Measurements from ENCODE around the gene MMP15.
"Not testable (repeated sequence)": the region's sequence is repeated elsewhere in the genome, so short reads cannot be mapped to it uniquely, and the experiment has no call there.

The MMP15 gene

DNA sequence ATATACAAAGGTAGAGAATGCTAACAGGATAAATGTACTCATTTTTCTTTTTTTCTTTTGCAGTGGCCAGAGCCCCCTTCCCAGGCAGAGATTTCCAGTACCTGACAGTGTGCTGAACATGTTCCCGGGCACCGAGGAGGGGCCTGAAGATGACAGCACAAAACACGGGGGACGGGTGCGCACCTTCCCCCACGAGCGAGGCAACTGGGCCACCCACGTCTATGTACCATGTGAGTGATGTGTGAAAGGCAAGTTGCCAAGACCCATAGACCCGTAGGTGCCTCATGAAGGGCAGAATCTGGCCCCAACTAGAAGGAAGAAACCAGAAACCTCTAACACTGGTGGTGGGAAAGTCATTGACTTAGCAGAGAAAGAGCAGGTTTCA lies 23.1 kb upstream of the MMP15 start:
- no peaks in the 10 kb centered on the region for H3K27me3 Mint-ChIP-seq
- no peak overlapping the region for H3K27ac Mint-ChIP-seq
- H3K4me3 Mint-ChIP-seq, result peak overlapping the region; percentile 93
- H3K4me1 Mint-ChIP-seq, result peaks cover 59% of the 10 kb centered on the region
- peaks cover 12% of the 10 kb centered on the region for H3K36me3 Mint-ChIP-seq
- H3K9me3 Mint-ChIP-seq, result no peaks in the 10 kb centered on the region

DNA sequence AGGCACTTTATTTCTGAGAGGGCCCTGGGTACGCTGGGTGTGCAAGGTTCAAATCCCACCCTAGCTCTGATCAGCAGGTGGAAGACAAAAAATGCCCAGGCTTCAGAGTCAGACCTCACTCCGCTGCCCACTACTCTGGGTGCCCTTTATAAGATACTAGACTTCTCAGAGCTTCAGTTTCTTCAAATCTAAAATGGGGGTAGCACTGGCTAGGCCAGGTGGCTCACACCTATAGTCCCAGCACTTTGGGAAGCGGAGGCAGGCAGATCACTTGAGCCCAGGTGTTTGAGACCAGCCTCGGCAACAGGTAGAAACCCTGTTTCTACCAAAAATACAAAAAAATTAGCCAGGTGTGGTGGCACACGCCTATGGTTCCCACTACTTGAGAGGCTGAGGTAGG lies 22.6 kb upstream of the MMP15 start:
- no peaks in the 10 kb centered on the region for H3K27me3 Mint-ChIP-seq
- H3K27ac Mint-ChIP-seq, result no peak overlapping the region
- H3K9me3 Mint-ChIP-seq, result no peaks in the 10 kb centered on the region
- peaks cover 54% of the 10 kb centered on the region for H3K4me1 Mint-ChIP-seq
- H3K36me3 Mint-ChIP-seq, result peaks cover 12% of the 10 kb centered on the region
- H3K4me3 Mint-ChIP-seq, result no peak overlapping the region

DNA sequence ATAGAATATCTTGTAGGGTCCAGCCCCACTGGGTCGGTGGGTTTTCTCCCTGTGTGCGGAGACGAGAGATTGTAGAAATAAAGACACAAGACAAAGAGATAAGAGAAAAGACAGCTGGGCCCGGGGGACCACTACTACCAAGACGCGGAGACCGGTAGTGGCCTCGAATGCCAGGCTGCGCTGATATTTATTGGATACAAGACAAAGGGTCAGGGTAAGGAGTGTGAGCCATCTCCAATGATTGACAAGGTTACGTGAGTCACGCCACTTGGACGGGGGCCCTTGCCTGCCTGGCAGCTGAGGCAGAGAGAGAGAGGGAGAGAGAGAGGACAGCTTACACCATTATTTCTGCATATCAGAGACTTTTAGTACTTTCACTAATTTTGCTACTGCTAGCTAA lies 20.8 kb upstream of the MMP15 start:
- not testable (repeated sequence) for H3K4me3 Mint-ChIP-seq

DNA sequence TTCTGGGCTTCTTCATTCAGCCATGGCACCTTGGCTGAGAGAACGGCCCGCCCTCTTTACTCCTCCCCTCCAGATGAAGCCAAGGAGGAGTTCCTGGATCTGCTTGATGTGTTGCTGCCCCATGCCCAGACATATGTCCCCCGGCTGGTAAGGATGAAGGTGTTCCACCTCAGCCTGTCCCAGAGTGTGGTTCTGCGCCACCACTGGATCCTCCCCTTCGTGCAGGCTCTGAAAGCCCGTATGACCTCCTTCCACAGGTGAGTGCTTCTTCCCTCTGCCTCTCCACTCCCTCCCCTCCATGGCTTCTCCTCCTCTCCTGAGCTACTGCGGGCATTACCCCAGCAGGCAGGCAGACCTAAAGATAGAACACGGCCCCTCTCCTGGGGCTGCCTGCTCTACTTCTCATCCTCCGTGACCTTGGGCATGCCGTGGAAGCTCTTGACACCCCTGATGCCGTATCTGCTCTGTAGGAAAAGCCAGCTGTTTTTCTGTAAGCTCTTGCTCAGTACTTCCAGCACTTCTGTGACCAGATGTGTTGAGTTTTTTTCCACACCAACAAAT lies 15.6 kb upstream of the MMP15 start:
- no peaks in the 10 kb centered on the region for H3K9me3 Mint-ChIP-seq
- no peak overlapping the region for H3K4me3 Mint-ChIP-seq
- H3K36me3 Mint-ChIP-seq, result peaks cover 9% of the 10 kb centered on the region
- no peaks in the 10 kb centered on the region for H3K27me3 Mint-ChIP-seq
- H3K27ac Mint-ChIP-seq, result no peak overlapping the region
- H3K4me1 Mint-ChIP-seq, result peaks cover 10% of the 10 kb centered on the region

More for the DNA sequence above, 20.8 kb upstream of the MMP15 start:
- not testable (repeated sequence) for H3K9me3 Mint-ChIP-seq, H3K27me3 Mint-ChIP-seq, H3K27ac Mint-ChIP-seq
- Mint-ChIP-seq H3K4me1 (peaks cover 38% of the 10 kb centered on the region), H3K36me3 (peaks cover 12% of the 10 kb centered on the region)

DNA sequence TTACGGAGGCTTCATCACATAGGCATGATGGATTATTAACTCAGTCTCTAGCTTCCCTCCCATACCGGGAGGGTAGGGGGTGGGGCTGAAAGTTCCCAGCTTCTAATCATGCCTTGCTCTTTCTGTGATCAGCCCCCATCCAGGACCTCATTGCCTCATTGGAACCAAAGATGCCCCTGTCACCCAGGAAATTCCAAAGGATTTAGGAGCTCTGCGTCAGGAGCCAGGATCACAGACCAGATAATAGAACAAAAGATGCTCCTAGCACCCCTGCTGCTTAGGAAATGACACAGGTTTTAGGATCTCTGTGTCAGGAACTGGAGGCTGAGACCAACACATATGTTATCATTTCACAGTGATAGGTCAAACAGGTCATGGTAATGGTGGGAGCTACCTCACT lies 14.7 kb upstream of the MMP15 start:
- H3K27ac Mint-ChIP-seq, result no peak overlapping the region
- no peak overlapping the region for H3K4me3 Mint-ChIP-seq
- H3K27me3 Mint-ChIP-seq, result no peaks in the 10 kb centered on the region
- peaks cover 9% of the 10 kb centered on the region for H3K36me3 Mint-ChIP-seq
- peaks cover 5% of the 10 kb centered on the region for H3K4me1 Mint-ChIP-seq
- no peaks in the 10 kb centered on the region for H3K9me3 Mint-ChIP-seq

DNA sequence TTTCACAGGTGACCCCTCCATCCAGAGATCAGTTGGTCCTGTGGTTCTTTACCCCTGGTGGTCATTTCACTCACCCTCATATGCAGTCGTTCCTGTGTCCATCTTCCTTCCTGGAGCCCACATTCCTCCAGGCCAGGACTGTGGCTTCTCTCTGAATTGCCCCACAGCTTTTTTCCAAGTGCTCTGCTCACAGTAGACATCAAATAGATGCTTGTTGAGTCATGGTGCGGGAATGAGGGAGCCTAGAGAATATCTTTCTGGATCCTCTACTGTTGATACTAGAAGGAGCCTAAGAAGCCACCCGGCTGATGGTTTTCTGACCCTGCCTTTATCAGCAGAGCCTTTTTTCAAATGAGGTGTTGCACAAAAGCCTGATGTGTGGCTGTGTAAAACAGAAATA lies 13.9 kb upstream of the MMP15 start:
- H3K4me3 Mint-ChIP-seq, result no peak overlapping the region
- peaks cover 9% of the 10 kb centered on the region for H3K36me3 Mint-ChIP-seq
- no peaks in the 10 kb centered on the region for H3K9me3 Mint-ChIP-seq
- H3K4me1 Mint-ChIP-seq, result peaks cover 5% of the 10 kb centered on the region
- no peaks in the 10 kb centered on the region for H3K27me3 Mint-ChIP-seq
- no peak overlapping the region for H3K27ac Mint-ChIP-seq

DNA sequence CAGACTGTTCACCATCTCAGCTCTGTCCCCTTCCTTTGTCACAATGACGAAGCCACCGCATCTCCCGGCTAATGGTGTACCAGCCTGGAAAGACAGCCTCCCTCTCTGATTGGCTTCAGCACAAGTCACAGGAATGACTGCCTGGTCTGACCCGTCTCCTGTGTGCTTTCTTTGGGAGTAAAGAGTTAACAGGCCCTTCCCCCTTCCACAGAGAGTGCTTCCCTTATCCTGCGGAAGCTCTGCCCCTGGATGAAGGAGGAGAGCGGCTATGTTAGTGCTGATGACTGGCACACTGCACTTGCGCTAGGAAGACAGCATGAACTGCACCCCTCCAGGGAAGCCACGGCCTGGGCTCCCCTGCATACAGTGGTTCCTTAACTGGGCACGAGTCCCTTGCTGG lies 13.1 kb upstream of the MMP15 start:
- no peak overlapping the region for H3K27ac Mint-ChIP-seq
- H3K36me3 Mint-ChIP-seq, result peaks cover 6% of the 10 kb centered on the region
- H3K4me3 Mint-ChIP-seq, result no peak overlapping the region

DNA sequence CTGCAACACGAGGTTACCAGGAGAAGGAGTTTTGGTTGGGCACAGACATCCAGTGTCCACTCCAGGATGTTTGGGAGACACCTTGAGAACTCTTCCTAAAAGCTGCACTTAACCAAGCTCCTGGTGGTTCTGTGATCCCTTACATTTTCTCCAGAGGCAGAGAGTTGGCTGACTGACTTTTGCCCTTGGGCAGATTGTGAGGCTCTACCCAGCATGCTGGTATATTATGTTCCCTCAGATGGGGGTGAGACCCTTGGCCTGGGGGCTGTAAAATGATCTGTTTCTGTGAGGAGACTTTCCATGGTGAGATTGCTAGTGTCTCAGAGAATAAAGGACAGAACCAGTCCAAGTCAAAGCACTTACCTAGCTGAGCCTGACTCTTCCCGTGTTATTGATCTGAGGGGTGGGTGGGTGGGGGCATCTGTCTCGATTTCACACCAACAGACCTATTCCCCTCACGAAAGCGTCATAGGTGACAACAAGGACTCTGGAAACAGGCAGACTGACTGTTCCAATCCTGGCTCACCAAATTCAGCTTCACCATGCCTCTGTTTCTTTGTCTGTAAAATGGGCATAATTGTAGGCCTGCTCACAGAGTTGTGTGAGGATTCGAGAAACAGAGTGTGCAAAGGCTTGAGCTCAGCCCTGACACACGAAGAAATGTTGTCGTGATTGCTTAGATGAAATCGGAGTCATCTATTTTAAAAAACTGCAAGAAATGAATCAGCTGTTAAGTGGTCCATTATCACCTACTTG lies 12.2 kb upstream of the MMP15 start:
- Mint-ChIP-seq H3K4me3 (no peak overlapping the region), H3K36me3 (peaks cover 6% of the 10 kb centered on the region), H3K4me1 (no peaks in the 10 kb centered on the region), H3K9me3 (no peaks in the 10 kb centered on the region), H3K27ac (no peak overlapping the region), H3K27me3 (no peaks in the 10 kb centered on the region)

More for the DNA sequence above, 13.1 kb upstream of the MMP15 start:
- Mint-ChIP-seq H3K4me1 (no peaks in the 10 kb centered on the region), H3K27me3 (no peaks in the 10 kb centered on the region), H3K9me3 (no peaks in the 10 kb centered on the region)

DNA sequence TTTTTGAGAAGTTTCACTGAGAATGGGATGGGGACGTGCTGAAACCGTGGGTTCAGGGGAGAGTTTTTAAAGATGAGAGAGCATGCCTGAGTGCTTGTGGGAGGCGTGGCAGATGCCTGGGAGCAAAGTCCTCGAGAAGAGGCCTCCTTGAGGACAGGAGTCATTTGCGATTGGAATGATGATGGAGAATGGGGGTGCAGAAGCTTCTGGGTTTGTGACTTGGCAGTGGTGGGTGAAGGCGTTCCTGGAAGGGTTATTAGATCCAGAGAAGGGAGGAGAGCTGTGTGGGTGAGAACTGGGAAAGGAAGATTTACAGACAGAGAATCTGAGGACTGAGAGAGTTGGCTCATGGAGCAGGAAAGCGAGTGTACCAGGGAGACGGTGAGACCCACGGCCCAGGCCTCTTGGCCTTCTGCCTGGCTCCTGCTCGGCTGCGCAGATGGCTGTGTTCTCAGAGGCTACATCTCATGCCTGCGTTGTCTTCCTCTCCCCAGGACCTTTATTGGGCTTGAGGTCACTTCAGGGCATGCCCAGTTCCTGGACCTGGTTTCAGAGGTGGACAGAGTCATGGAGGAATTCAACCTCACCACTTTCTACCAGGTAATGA lies 8.6 kb upstream of the MMP15 start:
- H3K4me3 Mint-ChIP-seq, result no peak overlapping the region
- no peaks in the 10 kb centered on the region for H3K9me3 Mint-ChIP-seq
- peaks cover 9% of the 10 kb centered on the region for H3K4me1 Mint-ChIP-seq
- no peaks in the 10 kb centered on the region for H3K36me3 Mint-ChIP-seq
- H3K27me3 Mint-ChIP-seq, result no peaks in the 10 kb centered on the region
- no peak overlapping the region for H3K27ac Mint-ChIP-seq

DNA sequence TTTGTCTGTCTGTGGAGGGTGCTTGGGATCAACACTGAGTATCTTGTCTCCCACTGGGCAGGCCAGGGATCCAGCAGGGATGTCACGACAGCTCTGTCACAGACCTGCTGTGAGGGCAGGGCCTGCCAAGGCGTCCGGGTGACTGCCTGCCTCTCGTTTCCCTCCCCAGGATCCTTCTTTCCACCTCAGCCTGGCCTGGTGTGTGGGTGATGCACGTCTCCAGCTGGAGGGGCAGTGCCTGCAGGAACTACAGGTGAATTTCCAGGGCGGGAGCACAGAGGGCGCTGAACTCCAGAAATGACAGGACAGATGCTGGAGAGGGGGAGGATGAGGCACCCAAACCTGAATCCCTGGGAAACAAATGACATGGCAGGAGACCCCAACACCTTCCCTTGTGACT lies 6.8 kb upstream of the MMP15 start:
- Mint-ChIP-seq H3K36me3 (no peaks in the 10 kb centered on the region), H3K27me3 (no peaks in the 10 kb centered on the region), H3K27ac (peak overlapping the region; percentile 30), H3K4me3 (no peak overlapping the region), H3K9me3 (no peaks in the 10 kb centered on the region), H3K4me1 (peaks cover 9% of the 10 kb centered on the region)

DNA sequence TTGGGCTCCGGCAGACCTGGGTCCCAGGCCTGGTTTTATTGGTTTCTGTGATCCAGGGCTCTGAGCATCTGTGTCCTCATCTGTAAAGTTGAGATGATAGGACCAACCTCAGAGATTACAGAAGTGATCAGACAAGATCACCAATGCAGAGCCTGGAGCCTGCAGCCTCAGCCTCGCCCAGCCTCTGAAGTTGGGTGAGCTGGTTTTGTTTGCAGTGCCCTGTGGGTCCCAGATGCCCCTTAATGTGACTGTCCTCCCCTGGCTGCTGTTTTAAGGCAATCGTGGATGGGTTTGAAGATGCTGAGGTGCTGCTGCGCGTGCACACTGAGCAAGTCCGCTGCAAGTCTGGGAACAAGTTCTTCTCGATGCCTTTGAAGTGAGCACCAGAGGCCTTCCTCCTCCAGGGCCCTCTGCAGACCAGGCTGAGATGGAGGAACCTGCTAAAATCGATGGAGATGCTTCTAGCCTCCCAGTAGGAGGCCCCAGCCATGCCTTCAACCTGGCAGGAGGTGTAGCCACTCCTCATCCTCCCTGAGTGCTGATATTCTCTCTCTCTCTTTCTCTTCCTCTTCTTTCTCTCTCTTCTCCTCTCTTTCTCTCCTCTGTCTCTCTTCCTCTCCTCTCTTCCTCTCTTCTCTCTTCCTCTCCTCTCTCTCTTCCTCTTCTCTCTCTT lies 5.6 kb upstream of the MMP15 start:
- H3K9me3 Mint-ChIP-seq, result no peaks in the 10 kb centered on the region
- H3K36me3 Mint-ChIP-seq, result no peaks in the 10 kb centered on the region
- H3K4me3 Mint-ChIP-seq, result no peak overlapping the region
- H3K27me3 Mint-ChIP-seq, result no peaks in the 10 kb centered on the region
- peaks cover 16% of the 10 kb centered on the region for H3K4me1 Mint-ChIP-seq
- peak overlapping the region; percentile 43 for H3K27ac Mint-ChIP-seq

DNA sequence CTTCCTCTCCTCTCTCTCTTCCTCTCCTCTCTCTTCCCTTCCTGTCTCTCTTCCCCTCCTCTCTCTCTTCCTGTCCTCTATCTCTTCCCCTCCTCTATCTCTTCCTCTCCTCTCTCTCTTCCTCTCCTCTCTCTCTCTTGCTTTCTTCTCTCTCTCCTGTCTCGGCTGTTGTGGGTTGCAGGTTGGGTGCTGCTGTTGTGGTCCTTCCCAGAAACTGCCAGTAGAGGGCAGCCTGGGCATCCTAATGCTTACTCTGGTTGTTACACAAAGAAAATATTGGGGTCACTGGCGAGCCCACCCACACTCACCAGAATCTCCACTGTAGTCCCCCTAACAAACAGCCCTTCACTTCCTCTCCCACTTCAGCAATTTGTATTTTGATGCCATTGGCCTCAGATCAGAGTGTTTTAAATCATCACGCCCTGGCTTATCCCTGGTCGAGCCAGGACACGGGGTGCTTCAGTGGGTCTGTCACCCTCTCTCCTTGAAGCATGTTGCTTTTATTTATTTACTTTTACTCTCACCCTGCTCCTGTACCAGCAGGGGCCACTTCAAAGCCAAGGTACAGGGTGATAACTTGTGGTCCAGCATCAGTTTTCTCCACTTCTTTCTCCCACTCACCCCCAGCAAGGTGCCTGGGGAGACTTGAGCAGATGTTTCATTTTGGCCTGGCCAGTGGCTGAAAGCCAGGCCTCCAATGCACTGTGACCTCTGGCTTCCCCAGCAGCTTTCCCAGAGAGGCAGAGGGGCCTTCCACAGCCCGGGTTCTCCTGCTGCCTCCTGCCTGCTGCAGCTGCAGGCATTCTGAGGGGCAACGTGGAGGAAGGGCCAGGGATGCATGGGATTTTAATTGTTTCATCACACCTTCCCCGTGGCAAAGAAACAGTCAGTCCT lies 4.7 kb upstream of the MMP15 start:
- Mint-ChIP-seq H3K36me3 (no peaks in the 10 kb centered on the region), H3K27me3 (no peaks in the 10 kb centered on the region), H3K27ac (peak overlapping the region; percentile 43), H3K4me3 (no peak overlapping the region), H3K9me3 (no peaks in the 10 kb centered on the region), H3K4me1 (peaks cover 18% of the 10 kb centered on the region)

DNA sequence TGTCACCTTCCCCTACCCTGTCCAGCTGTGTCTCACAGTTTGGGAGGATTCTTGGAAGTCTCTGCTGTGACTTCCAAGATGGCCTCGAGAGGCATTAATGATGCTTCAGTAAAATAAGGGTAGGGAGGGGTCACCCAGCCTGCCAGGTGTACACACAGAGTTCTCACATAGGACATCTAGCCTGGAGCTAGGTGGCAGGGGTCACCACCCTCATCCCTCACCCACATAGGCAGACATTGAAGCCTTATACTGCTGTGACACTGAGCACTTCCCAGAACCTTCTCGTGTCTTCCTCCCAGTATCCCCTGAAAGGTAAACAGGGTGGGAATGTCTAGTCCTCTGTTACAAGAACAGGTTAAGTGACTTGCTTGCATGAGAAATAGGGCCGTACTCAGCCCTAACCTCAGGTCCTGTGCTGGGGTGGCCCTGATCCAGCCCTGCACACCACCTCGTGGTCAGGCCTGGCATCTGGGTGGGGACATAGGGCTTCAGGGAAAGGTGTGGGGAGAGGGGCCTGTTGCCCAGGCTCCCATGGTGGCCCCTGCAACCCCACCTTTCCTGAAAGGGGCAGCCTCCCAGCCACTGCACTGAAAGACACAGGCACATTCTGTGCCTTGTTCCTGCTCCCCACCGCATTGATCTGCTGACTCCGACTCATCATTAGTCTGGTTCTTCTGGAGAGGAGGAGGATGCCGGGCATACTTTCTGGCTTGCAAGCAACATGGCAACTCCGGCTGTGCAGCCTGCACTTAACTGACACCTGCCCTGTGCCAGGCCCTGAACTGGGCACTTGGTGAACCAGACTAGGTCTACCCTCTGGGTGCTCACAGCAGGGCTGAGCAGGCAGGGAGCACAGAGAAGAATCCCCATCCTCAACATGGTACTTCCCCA lies 3.6 kb upstream of the MMP15 start:
- peaks cover 18% of the 10 kb centered on the region for H3K4me1 Mint-ChIP-seq
- H3K36me3 Mint-ChIP-seq, result no peaks in the 10 kb centered on the region
- H3K4me3 Mint-ChIP-seq, result no peak overlapping the region
- H3K9me3 Mint-ChIP-seq, result no peaks in the 10 kb centered on the region
- H3K27me3 Mint-ChIP-seq, result no peaks in the 10 kb centered on the region
- no peak overlapping the region for H3K27ac Mint-ChIP-seq

DNA sequence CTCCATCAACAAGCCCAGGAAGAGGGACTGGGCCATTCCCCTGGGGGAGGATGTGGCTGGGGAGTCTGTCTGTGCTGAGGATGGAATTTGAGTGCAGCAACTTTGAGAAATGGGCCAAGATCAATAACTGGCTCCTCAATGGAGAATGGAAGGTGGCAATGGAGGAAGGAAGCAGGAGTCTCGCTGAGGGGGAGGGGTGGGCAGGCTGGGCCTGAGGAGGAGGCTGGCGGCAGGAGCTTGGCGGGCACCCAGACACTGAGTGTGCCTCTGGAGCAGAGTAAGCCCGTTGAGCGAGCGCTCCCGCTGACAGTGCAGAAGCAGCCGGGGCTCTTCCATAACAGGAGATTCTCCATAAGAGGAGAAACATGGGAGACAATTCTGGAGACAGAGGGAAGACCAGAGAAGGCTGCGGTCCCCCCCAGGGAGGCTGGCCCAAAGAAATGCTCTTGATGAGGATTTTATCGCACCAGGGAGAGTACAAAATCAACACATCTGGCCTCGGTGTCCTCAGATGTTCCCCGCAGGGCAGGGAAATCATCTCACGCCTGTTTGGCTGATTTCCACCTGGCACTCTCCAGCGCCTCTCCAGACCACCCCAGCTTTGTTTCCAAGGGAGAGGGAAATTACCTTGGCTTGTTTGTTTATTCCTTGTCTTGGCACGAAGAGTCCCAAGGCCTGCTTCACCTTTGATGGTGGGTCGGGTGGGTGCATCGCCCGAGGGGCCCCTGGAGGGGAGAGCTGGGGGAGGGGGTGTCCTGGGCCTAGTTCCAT lies 2.8 kb upstream of the MMP15 start:
- Mint-ChIP-seq H3K27me3 (no peaks in the 10 kb centered on the region), H3K4me1 (peaks cover 18% of the 10 kb centered on the region), H3K36me3 (no peaks in the 10 kb centered on the region), H3K9me3 (no peaks in the 10 kb centered on the region), H3K4me3 (no peak overlapping the region), H3K27ac (no peak overlapping the region)
